Measurements from ENCODE around the gene ITPA. TPM values are rescaled to one million over a fixed set of nuclear protein-coding genes. Genes with fewer than 3 reads are reported as not detected.
A peak's percentile ranks its signal among the peaks of the same experiment; 100 is the strongest.

The ITPA gene
- total RNA-seq, 1 donor from 2014 or later: 62.3 TPM

- peaks cover 21% of the 10 kb centered on the region for H3K4me1 Mint-ChIP-seq (ENCODE audit: low read depth)
- H3K4me3 Mint-ChIP-seq (ENCODE audit: low read depth): no peak overlapping the region
- TF ChIP-seq CTCF (IDR thresholded peaks at IDR 0.05; ENCODE audit: unreplicated experiment): no peak
- H3K36me3 Mint-ChIP-seq (ENCODE audit: insufficient read depth): peaks cover 6% of the 10 kb centered on the region
- DNase-seq (ENCODE audit: low spot score, unreplicated experiment): no peak
- no peak overlapping the region for H3K27ac Mint-ChIP-seq
- no peaks in the 10 kb centered on the region for H3K9me3 Mint-ChIP-seq (ENCODE audit: low read depth)
- no peaks in the 10 kb centered on the region for H3K27me3 Mint-ChIP-seq
Measured at GRCh38 chr20:3166338-3166912, 42.9 kb upstream of the ITPA start.

DNA sequence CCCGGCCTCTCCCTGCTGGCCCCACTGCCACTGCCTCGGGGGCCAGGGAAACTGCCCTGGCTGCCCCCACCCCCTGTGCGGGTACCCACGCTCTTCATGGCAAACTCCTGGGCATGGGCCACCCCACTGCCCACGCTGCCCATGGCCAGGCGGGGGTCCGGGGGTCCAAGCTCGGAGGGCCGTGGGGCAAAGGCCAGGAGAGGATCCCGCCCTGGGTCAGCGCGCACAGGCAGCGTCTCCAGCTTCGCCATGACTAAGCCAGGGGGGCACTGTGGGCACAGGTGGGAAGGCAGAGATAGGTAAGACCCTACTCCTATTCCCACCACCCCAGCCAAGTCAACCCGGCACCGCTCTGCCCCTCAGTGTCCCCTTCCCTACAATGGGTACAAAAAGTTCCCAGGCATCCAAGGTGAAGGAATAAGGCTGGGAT is 42.4 kb upstream of the ITPA start:
- H3K27me3 Mint-ChIP-seq: no peaks in the 10 kb centered on the region

DNA sequence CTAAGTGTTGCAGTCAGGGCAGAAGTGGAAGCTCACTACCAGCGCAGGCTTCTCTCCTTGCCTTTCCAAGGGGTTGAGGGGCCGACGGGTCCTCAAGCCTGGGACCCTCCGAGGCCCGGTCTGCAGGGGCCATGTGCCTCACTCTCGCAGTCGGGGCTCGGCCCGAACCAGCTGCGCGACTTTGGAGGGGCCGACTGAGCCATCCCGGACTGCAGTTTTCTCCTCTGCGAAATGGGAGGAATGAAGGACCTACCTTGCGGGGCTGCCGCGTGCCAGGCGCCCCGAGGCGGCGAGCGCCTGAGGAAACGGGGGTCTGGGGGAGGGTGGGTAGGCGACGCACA is 41.6 kb upstream of the ITPA start:
- peaks cover 34% of the 10 kb centered on the region for H3K4me1 Mint-ChIP-seq (ENCODE audit: low read depth)
- TF ChIP-seq CTCF (IDR thresholded peaks at IDR 0.05; ENCODE audit: unreplicated experiment): no peak
- peak overlapping the region; percentile 52 for H3K4me3 Mint-ChIP-seq (ENCODE audit: low read depth)
- DNase-seq (ENCODE audit: low spot score, unreplicated experiment): no peak
- no peaks in the 10 kb centered on the region for H3K9me3 Mint-ChIP-seq (ENCODE audit: low read depth)
- H3K36me3 Mint-ChIP-seq (ENCODE audit: insufficient read depth): peaks cover 6% of the 10 kb centered on the region
- no peaks in the 10 kb centered on the region for H3K27me3 Mint-ChIP-seq
- no peak overlapping the region for H3K27ac Mint-ChIP-seq

More for the DNA sequence above, 42.4 kb upstream of the ITPA start:
- Mint-ChIP-seq H3K9me3 (ENCODE audit: low read depth) (no peaks in the 10 kb centered on the region), H3K36me3 (ENCODE audit: insufficient read depth) (peaks cover 6% of the 10 kb centered on the region), H3K4me1 (ENCODE audit: low read depth) (peaks cover 26% of the 10 kb centered on the region), H3K4me3 (ENCODE audit: low read depth) (no peak overlapping the region), H3K27ac (no peak overlapping the region)
- no peak for DNase-seq (ENCODE audit: low spot score, unreplicated experiment)
- TF ChIP-seq CTCF (IDR thresholded peaks at IDR 0.05; ENCODE audit: unreplicated experiment): no peak

DNA sequence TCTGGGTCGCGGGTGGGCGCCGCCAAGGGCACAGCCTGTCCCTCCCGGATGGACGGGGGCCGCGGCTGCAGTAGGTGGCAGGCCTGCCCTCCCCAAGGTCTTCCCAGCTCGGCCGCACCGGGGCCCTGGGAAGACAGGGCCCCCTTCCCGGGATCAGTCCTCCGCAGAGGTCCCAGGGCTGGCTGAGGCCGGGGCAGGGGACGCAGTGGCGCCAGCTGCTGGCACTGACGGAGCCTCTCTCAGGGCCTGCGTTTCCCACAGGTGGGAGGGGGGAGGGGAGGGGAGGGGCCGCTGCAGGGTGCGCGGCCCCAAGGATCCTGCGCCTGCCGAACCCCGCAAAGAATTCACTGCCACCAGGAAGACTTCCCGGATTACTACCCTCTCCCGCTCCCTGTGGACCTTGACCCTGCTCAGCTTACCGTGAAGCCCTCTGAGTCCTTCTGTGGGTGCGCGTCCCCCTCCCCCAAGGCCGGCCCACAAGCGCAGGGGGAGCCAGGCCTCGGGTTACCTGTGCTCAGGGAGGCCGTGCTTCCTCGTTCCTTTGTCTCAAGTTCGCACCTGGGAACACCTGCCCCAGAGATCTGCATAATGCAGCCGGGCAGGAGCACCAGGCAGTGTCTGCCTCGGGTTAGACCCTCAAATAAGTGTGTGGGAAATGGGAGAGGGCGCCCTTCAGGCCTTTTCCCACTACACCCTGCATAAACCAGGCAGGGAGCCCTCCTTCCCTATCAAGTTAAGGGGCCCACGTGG is 41.0 kb upstream of the ITPA start:
- peak overlapping the region; percentile 96 for H3K27ac Mint-ChIP-seq
- H3K36me3 Mint-ChIP-seq (ENCODE audit: insufficient read depth): peaks cover 6% of the 10 kb centered on the region
- peak overlapping the region; percentile 71 for H3K4me3 Mint-ChIP-seq (ENCODE audit: low read depth)
- H3K27me3 Mint-ChIP-seq: no peaks in the 10 kb centered on the region
- peaks cover 34% of the 10 kb centered on the region for H3K4me1 Mint-ChIP-seq (ENCODE audit: low read depth)
- peak; percentile 54 for DNase-seq (ENCODE audit: low spot score, unreplicated experiment)
- no peaks in the 10 kb centered on the region for H3K9me3 Mint-ChIP-seq (ENCODE audit: low read depth)
- peak; percentile 32 for TF ChIP-seq CTCF (IDR thresholded peaks at IDR 0.05; ENCODE audit: unreplicated experiment)

GRCh38 chr20:3168829-3169590 is 40.3 kb upstream of the ITPA start:
- Mint-ChIP-seq H3K4me1 (ENCODE audit: low read depth) (peaks cover 34% of the 10 kb centered on the region), H3K27me3 (no peaks in the 10 kb centered on the region), H3K9me3 (ENCODE audit: low read depth) (no peaks in the 10 kb centered on the region), H3K36me3 (ENCODE audit: insufficient read depth) (peaks cover 2% of the 10 kb centered on the region), H3K4me3 (ENCODE audit: low read depth) (peak overlapping the region; percentile 71), H3K27ac (peak overlapping the region; percentile 96)
- no peak for TF ChIP-seq CTCF (IDR thresholded peaks at IDR 0.05; ENCODE audit: unreplicated experiment)
- DNase-seq (ENCODE audit: low spot score, unreplicated experiment): no peak

Data from progenitor cell of endocrine pancreas (in vitro differentiated cells).